Measurements from ENCODE around the gene RNF212. TPM values are rescaled to one million over a fixed set of nuclear protein-coding genes. Genes with fewer than 3 reads are reported as not detected.

The RNF212 gene
- total RNA-seq, 1 donor from 2014 or later: under 0.01 TPM

- H3K36me3 ChIP-seq (ENCODE audit: control insufficient read depth, insufficient read depth, low read length): no peaks in the 10 kb centered on the region
- TF ChIP-seq, protein P1, sequence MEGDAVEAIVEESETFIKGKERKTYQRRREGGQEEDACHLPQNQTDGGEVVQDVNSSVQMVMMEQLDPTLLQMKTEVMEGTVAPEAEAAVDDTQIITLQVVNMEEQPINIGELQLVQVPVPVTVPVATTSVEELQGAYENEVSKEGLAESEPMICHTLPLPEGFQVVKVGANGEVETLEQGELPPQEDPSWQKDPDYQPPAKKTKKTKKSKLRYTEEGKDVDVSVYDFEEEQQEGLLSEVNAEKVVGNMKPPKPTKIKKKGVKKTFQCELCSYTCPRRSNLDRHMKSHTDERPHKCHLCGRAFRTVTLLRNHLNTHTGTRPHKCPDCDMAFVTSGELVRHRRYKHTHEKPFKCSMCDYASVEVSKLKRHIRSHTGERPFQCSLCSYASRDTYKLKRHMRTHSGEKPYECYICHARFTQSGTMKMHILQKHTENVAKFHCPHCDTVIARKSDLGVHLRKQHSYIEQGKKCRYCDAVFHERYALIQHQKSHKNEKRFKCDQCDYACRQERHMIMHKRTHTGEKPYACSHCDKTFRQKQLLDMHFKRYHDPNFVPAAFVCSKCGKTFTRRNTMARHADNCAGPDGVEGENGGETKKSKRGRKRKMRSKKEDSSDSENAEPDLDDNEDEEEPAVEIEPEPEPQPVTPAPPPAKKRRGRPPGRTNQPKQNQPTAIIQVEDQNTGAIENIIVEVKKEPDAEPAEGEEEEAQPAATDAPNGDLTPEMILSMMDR (IDR thresholded peaks at IDR 0.05; ENCODE audit: insufficient read depth, low read length, severe bottlenecking): no peak
- DNase-seq (ENCODE audit: low read depth) (peak; percentile 40), FAIRE-seq (peak; percentile 68)
- no peaks in the 10 kb centered on the region for H3K27me3 ChIP-seq (ENCODE audit: control insufficient read depth, insufficient read depth, low read length)
- H3K4me3 ChIP-seq (ENCODE audit: low read depth, low read length): no peak overlapping the region
Measured at GRCh38 chr4:1041147-1041935, 72.0 kb downstream of the RNF212 start.

DNA sequence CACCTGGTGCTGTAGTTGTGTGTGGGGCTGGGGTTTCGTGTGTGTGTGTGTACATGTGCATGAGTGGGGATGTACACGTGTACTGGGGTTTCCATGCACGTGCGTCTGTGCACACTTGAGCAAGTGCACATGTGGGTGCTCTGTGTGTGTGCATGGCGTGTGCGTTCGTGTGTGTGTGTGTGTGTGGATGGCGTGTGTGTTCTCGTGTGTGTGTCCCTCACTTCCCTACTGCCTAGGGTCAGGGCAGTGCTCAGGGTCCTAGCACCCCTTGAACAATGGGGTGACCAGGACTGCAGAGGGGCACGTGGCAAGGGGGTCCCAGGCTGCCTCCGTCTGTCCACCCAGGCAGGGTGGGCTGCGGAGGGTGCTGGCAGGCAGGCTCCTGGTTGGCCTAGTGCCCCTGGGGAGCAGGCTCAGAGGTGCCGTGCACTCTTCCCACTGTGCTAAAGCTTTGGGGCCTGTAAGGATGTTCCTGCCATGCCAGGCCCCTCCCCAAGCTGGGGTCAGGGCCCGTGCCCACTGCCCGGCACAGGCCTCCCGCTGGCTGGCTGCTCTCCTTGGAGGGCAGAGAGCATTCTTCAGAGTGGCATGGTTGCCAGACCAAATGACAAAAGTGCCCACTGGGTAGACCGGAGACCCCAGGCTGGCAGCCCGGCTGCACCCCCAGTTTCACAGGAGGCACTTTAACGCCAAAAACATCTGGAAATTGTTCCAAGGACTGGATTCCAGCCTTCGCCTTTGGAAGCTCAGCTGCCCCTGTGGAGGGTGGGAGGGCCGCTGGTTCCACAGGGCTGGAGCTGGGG lies 72.8 kb downstream of the RNF212 start:
- TF ChIP-seq, protein P1 (IDR thresholded peaks at IDR 0.05; ENCODE audit: insufficient read depth, low read length, severe bottlenecking): no peak
- H3K36me3 ChIP-seq (ENCODE audit: control insufficient read depth, insufficient read depth, low read length): no peaks in the 10 kb centered on the region
- no peak overlapping the region for H3K4me3 ChIP-seq (ENCODE audit: low read depth, low read length)
- FAIRE-seq (peak; percentile 87), DNase-seq (ENCODE audit: low read depth) (no peak)
- no peaks in the 10 kb centered on the region for H3K27me3 ChIP-seq (ENCODE audit: control insufficient read depth, insufficient read depth, low read length)

DNA sequence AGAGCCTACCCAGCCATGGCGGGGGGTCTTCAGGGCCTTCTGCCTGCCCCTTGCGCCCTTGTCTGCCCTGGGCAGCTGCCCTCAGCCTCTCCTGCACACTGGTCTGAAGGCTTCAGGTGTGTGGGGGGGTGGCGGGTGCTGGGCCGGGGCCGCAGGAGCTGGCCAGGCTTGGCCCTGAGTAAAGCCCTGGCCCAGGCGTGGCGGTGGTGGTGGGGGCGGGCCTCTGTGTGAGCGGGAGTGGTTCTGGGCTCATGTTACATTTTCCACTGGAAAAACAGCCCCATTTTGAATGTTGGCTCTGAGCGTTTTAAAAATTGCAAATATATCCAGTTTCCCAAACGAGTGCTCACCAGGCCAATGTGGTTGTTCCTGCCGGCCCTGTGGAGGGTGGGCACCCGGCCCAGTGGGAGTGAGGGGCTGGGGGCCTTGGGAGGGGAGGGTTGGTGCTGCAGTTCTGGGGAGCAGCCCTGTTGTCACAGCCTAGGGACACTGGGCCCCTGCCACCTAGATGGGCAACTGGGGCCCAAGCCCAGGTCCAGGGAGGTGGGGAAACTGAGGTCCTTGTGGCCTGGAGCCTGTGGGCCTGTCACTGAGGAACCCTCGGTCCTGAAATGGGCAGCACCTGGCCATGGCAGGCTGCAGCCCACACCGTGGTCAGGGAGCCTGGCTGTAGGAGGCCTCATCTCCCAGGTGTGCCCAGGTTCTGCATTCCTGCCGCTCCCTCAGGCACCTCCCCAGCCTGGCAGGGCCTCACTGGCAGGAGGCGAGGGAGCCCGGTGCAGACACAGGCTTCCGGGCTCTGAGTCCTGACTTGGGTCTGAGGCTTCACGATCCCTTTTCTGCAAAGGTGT lies 73.6 kb downstream of the RNF212 start:
- Histone ChIP-seq H3K4me3 (ENCODE audit: low read depth, low read length) (no peak overlapping the region), H3K36me3 (ENCODE audit: control insufficient read depth, insufficient read depth, low read length) (no peaks in the 10 kb centered on the region), H3K27me3 (ENCODE audit: control insufficient read depth, insufficient read depth, low read length) (no peaks in the 10 kb centered on the region)
- FAIRE-seq (no peak), DNase-seq (ENCODE audit: low read depth) (no peak)
- TF ChIP-seq, protein P1 (IDR thresholded peaks at IDR 0.05; ENCODE audit: insufficient read depth, low read length, severe bottlenecking): no peak

GRCh38 chr4:1038948-1039492 lies 74.3 kb downstream of the RNF212 start:
- TF ChIP-seq, protein P1 (IDR thresholded peaks at IDR 0.05; ENCODE audit: insufficient read depth, low read length, severe bottlenecking): no peak
- no peak overlapping the region for H3K4me3 ChIP-seq (ENCODE audit: low read depth, low read length)
- no peaks in the 10 kb centered on the region for H3K27me3 ChIP-seq (ENCODE audit: control insufficient read depth, insufficient read depth, low read length)
- FAIRE-seq (no peak), DNase-seq (ENCODE audit: low read depth) (no peak)
- H3K36me3 ChIP-seq (ENCODE audit: control insufficient read depth, insufficient read depth, low read length): no peaks in the 10 kb centered on the region

GRCh38 chr4:1036976-1037810 lies 76.2 kb downstream of the RNF212 start:
- no peak for DNase-seq (ENCODE audit: low read depth)
- FAIRE-seq: no peak
- peaks cover 5% of the 10 kb centered on the region for H3K27me3 ChIP-seq (ENCODE audit: control insufficient read depth, insufficient read depth, low read length)
- no peak overlapping the region for H3K4me3 ChIP-seq (ENCODE audit: low read depth, low read length)
- H3K36me3 ChIP-seq (ENCODE audit: control insufficient read depth, insufficient read depth, low read length): no peaks in the 10 kb centered on the region
- TF ChIP-seq, protein P1 (IDR thresholded peaks at IDR 0.05; ENCODE audit: insufficient read depth, low read length, severe bottlenecking): no peak

All from bronchial epithelial cell (primary cell).